WI38 (cell line): Measurements from ENCODE around the gene TMEM132D.

Experiments
- H3K4me3 ChIP-seq: 2 replicates; pipeline ENCODE4 v1.5.1; 2011; ENCODE audit warnings: low read depth, mild to moderate bottlenecking, control low read depth, low read length
- TF ChIP-seq, protein P1 (sequence below): IDR thresholded peaks from 2 replicates; pipeline ENCODE4 v1.5.1; 2012; ENCODE audit warnings: low read depth, mild to moderate bottlenecking, control low read depth, low read length

TMEM132D gene

DNA sequence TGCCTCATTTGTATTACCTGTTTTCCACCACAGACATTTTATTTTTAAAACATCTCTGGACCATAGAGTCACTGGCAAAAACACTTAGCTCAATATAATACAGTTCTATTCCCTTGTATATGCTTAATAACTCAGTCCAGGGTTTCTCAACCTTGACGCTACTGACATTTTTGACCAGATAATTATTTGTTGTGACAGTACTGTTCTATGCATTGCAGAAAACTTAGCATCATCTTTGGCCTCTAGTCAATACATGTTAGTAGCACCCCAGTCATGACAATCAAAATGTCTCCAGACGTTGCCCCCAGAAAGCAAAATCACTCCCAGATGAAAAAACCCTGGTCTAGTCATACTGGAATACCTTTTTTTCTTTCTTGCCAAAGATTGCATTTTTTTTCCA is 174.7 kb downstream of the TMEM132D start:
- no peak overlapping the region for H3K4me3 ChIP-seq
- TF ChIP-seq, protein P1, sequence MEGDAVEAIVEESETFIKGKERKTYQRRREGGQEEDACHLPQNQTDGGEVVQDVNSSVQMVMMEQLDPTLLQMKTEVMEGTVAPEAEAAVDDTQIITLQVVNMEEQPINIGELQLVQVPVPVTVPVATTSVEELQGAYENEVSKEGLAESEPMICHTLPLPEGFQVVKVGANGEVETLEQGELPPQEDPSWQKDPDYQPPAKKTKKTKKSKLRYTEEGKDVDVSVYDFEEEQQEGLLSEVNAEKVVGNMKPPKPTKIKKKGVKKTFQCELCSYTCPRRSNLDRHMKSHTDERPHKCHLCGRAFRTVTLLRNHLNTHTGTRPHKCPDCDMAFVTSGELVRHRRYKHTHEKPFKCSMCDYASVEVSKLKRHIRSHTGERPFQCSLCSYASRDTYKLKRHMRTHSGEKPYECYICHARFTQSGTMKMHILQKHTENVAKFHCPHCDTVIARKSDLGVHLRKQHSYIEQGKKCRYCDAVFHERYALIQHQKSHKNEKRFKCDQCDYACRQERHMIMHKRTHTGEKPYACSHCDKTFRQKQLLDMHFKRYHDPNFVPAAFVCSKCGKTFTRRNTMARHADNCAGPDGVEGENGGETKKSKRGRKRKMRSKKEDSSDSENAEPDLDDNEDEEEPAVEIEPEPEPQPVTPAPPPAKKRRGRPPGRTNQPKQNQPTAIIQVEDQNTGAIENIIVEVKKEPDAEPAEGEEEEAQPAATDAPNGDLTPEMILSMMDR: no peak

DNA sequence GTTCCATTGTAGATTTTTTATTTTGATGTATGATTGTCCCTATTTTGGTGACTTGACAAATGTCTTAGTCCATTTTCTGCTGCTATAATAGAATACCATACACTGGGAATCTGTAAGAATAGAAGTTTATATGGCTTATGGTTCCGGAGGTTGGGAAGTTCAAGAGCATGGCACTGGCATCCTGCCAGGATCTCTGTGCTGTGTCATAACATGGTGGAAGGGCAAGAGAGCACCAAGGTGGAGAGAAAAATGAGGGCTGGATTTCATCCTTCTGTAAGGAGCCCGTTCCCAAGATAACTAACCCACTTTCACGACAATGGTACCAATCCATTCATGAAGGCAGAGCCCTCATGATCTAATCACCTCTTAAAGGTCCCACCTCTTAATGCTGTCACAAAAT is 176.7 kb downstream of the TMEM132D start:
- TF ChIP-seq, protein P1: no peak
- no peak overlapping the region for H3K4me3 ChIP-seq

DNA sequence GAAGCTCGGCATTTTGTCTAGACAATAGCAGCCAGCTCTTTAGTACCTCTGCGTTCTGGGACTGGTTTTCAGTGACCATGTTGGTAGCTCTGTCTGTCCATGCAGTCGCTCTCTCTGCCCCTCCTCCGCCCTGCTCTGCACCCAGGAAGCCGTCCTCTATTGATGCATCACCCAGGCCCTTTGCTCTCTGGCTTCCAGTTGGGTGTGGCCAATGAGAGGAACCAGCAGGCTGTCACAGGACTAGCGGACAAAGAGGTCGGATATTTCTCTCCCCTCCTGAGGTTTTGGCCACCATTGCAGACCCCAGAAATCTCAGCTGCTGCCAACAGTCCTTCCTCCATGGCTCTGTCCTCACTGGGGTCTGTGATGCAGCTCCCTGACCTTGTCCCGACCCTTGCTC is 180.6 kb downstream of the TMEM132D start:
- TF ChIP-seq, protein P1: no peak
- no peak overlapping the region for H3K4me3 ChIP-seq

DNA sequence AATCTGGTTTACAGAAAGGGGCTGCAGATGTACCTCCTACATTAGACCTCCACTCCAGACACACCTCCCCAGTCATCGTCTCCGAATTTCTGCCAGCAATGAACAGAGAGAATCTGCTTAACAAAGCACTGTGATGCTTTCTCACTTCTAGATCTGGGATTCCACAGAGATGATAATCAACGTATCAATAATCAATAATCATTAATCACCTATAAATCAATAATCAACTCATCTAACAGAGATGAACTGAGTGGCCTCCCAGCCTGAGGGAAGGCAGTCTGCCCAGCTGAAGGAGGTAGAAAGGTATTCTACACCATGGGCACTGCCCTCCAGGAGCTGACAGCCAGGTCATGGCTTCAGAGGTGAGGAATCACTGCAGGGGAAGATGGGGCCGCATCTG is 183.2 kb downstream of the TMEM132D start:
- H3K4me3 ChIP-seq: no peak overlapping the region
- TF ChIP-seq, protein P1: no peak

DNA sequence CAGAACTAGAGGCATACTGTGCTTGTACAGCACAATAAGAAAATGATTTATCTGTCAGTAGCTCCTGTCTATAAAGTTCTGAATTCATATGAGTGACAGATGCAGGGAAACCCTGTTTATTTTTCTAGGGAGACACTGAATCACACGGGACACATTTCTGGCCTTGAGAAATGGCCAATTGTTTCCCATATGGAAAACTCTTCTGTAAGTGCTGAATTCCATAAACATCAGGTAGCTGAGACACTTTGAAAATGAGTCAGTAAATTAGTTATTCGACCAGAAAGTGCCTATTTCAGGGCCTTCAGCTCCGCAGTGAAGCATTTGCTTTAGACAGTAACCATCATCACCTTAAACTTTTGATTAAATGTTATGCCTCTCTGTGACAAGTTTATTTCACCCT is 184.4 kb downstream of the TMEM132D start:
- H3K4me3 ChIP-seq: no peak overlapping the region
- TF ChIP-seq, protein P1: no peak

DNA sequence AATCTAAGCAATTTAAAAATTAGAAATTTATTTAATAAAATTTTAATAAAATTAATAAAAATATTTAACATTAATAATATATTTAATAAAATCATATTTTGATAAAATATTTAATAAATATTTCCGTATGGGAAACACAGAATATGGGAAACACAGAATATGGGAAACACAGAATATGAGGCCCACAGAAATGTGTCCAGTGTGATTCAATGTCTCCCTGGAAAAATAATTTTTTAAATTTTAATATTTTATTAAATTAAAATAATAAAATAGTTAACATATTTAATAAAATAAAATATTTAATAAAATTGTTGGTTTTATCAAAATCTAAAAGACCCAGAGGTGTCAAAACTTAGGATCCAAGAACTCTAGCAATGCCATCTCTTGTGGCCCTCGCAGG is 186.4 kb downstream of the TMEM132D start:
- TF ChIP-seq, protein P1: no peak
- H3K4me3 ChIP-seq: no peak overlapping the region

DNA sequence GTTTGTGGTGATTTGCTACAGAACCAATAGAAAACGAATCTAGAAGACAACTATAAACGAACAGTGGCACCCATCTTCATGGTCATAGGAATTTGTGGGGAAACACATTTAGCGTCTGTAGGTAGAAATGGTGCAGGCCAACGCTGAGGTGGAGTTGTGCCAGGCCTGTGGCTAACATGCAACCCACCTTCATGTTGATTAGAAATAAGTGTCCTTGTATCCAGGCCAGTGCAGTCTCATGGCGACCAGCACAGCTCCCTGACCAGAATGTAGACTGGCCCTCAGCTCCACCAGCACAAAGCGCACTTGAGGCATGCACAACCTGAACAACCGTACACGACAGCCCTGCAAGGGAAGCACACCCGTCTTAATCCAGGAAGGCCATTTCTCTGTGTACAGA is 187.0 kb downstream of the TMEM132D start:
- no peak overlapping the region for H3K4me3 ChIP-seq
- TF ChIP-seq, protein P1: no peak
